Stimulated activated CD4-positive, alpha-beta T cell treated with anti-CD3 and anti-CD28 coated beads, Interleukin-15, amount 100 ng/mL, for 1 hour (primary cell): ENCODE data around the gene PLEK2.

Experiments used
- DNase-seq, 2 donors: peaks; one replicate each; pipeline ENCODE4 v3.0.0-alpha.2; 2020; ENCODE audit warnings: low read depth in 1 of 2, low spot score in 1 of 2

PLEK2 gene

GRCh38 chr14:67405771-67406170 lies 6.2 kb downstream of the PLEK2 start:
- no peak for DNase-seq

GRCh38 chr14:67400434-67400833 lies 11.5 kb downstream of the PLEK2 start:
- no peak for DNase-seq

GRCh38 chr14:67397536-67397935 lies 14.4 kb downstream of the PLEK2 start:
- no peak for DNase-seq

GRCh38 chr14:67396381-67396970 lies 15.5 kb downstream of the PLEK2 start:
- DNase-seq, result no peak

- DNase-seq, result no peak
Observed at GRCh38 chr14:67395876-67396189, 16.1 kb downstream of the PLEK2 start.

- DNase-seq, result no peak
Observed at GRCh38 chr14:67395086-67395875, 16.7 kb downstream of the PLEK2 start.

GRCh38 chr14:67393689-67394088 lies 18.3 kb downstream of the PLEK2 start:
- no peak for DNase-seq

- no peak for DNase-seq
Observed at GRCh38 chr14:67392800-67393199, 19.2 kb downstream of the PLEK2 start.

GRCh38 chr14:67392123-67392522 lies 19.8 kb downstream of the PLEK2 start:
- DNase-seq, result no peak

GRCh38 chr14:67391268-67391667 lies 20.7 kb downstream of the PLEK2 start:
- no peak for DNase-seq

GRCh38 chr14:67389811-67390534 lies 22.0 kb downstream of the PLEK2 start:
- DNase-seq, result no peak

- DNase-seq, result no peak
Observed at GRCh38 chr14:67389275-67389674, 22.7 kb downstream of the PLEK2 start.

- DNase-seq, result no peak
Observed at GRCh38 chr14:67387195-67387594, 24.8 kb downstream of the PLEK2 start.

- no peak for DNase-seq
Observed at GRCh38 chr14:67385618-67386017, 26.3 kb downstream of the PLEK2 start.

- no peak for DNase-seq
Observed at GRCh38 chr14:67385120-67385519, 26.8 kb downstream of the PLEK2 start.

- DNase-seq, result no peak
Observed at GRCh38 chr14:67377916-67378315, 34.0 kb downstream of the PLEK2 start.

GRCh38 chr14:67373347-67373746 lies 38.6 kb downstream of the PLEK2 start:
- no peak for DNase-seq

- DNase-seq, result no peak
Observed at GRCh38 chr14:67372833-67373232, 39.1 kb downstream of the PLEK2 start.

- no peak for DNase-seq
Observed at GRCh38 chr14:67371247-67372148, 40.5 kb downstream of the PLEK2 start.

GRCh38 chr14:67370830-67371229 lies 41.1 kb downstream of the PLEK2 start:
- no peak for DNase-seq

- no peak for DNase-seq
Observed at GRCh38 chr14:67365476-67365875, 46.5 kb downstream of the PLEK2 start.
